SU-DHL-6 (cell line): Measurements from ENCODE around the gene RAB4B.
"Not testable (repeated sequence)": the region's sequence is repeated elsewhere in the genome, so short reads cannot be mapped to it uniquely, and the experiment has no call there.

Source experiments
- EZH2phosphoT487 ChIP-seq: fragments of 200-600 bp; sonication (generic), shearing (Covaris generic); conservative IDR thresholded peaks from 2 replicates; pipeline ENCODE4 v1.6.1; 2018; ENCODE audit warnings: mild to moderate bottlenecking, antibody characterized with exemption, low read length, moderate library complexity, mixed read lengths
- TF ChIP-seq, protein P1 (sequence below): fragments of 200-600 bp; sonication (generic); IDR thresholded peaks from one replicate; pipeline ENCODE4 v1.5.1; 2017; ENCODE audit warnings: antibody characterized with exemption, mild to moderate bottlenecking, low read length, moderate library complexity; ENCODE audit not compliant: insufficient read depth, poor library complexity, severe bottlenecking

DNA sequence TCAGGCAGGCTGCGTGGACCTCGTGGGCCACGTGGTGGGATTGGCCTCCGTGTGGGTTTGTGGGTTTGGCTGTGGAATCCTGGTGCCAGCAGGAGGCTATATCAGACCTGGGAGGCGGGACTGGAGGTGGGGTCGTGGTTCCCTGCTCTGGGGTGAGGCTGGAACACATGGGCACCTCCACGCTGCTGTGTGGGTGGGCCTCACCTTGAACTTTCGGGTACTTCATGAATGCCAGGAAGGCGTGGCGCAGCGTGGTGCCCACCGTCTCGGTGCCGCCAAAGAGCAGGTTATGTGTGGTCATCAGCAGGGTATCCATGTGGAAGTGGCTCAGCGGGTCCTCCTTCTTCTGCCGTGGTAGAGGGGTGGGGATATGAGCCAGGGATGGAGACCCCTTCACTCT lies 46.9 kb downstream of the RAB4B start:
- TF ChIP-seq, protein P1, sequence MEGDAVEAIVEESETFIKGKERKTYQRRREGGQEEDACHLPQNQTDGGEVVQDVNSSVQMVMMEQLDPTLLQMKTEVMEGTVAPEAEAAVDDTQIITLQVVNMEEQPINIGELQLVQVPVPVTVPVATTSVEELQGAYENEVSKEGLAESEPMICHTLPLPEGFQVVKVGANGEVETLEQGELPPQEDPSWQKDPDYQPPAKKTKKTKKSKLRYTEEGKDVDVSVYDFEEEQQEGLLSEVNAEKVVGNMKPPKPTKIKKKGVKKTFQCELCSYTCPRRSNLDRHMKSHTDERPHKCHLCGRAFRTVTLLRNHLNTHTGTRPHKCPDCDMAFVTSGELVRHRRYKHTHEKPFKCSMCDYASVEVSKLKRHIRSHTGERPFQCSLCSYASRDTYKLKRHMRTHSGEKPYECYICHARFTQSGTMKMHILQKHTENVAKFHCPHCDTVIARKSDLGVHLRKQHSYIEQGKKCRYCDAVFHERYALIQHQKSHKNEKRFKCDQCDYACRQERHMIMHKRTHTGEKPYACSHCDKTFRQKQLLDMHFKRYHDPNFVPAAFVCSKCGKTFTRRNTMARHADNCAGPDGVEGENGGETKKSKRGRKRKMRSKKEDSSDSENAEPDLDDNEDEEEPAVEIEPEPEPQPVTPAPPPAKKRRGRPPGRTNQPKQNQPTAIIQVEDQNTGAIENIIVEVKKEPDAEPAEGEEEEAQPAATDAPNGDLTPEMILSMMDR, result not testable (repeated sequence)
- TF ChIP-seq EZH2phosphoT487, result not testable (repeated sequence)
